GM12878 (cell line): ENCODE results near the gene HERC2. TPM values are rescaled to one million over a fixed set of nuclear protein-coding genes. Genes with fewer than 3 reads are reported as not detected.
A peak's percentile ranks its signal among the peaks of the same experiment; 100 is the strongest.

Source experiments
- ATAC-seq: fragments of 200-7000 bp; cut with Tn5 transposase; 3 replicates; pipeline ENCODE4 v1.9.1; 2020; ENCODE audit warnings: mild to moderate bottlenecking, moderate library complexity
- BruUV-seq: library from RNA; stranded (reverse); fragments of 400-500 nt; replicated peaks from 2 replicates; lab custom pipeline; 2021; lab: Mats Ljungman, UMichigan
- CTCF ChIA-PET: fragments of 300-600 bp; sonication (Branson Sonifier 250); formaldehyde crosslinking; extraction: SDS; loops from one replicate; lab custom pipeline; 2021; ENCODE audit warnings: inconsistent platforms; lab: Yijun Ruan, JAX
- POLR2A ChIA-PET: fragments of 350-600 bp; formaldehyde crosslinking; extraction: SDS; loops from one replicate; lab custom pipeline; 2021; ENCODE audit warnings: inconsistent platforms; lab: Charles Lee
- RAD21 ChIA-PET: fragments of 300-600 bp; sonication (Branson Sonifier 250); formaldehyde crosslinking; loops from one replicate; lab custom pipeline; 2023; ENCODE audit warnings: antibody characterized with exemption; ENCODE audit not compliant: unreplicated experiment; lab: Charles Lee
- SMC1A ChIA-PET: fragments of 300-600 bp; sonication (Branson Sonifier 250); formaldehyde crosslinking; loops from one replicate; lab custom pipeline; 2023; ENCODE audit not compliant: unreplicated experiment, uncharacterized antibody; lab: Charles Lee
- DNase-seq: peaks from one replicate; pipeline ENCODE4 v3.0.0-alpha.2; 2011; ENCODE audit warnings: low read depth, low spot score
- FAIRE-seq: peaks from 3 replicates; lab custom pipeline; 2011; peaks lifted over from hg19 to GRCh38; lab: Jason Lieb, UNC
- H2AFZ ChIP-seq: 2 replicates; pipeline ENCODE4 v1.6.0; 2011; ENCODE audit warnings: low read depth, low read length, control low read depth; ENCODE audit not compliant: control insufficient read depth
- H3K27ac ChIP-seq: 2 replicates; pipeline ENCODE4 v1.5.1; 2011; ENCODE audit warnings: control low read depth; ENCODE audit not compliant: control insufficient read depth, insufficient read depth
- H3K27me3 ChIP-seq, 2 experiments: replicated peaks in 1 of 2; 2 replicates each; pipeline versions ENCODE4 v1.6.0 to v1.6.1; 2011; ENCODE audit warnings: low read length in 1 of 2; ENCODE audit not compliant: control insufficient read depth in 2 of 2, insufficient read depth in 2 of 2
- H3K36me3 ChIP-seq, 2 experiments: 2 replicates each; pipeline ENCODE4 v1.5.1; 2011; ENCODE audit warnings: low read length in 1 of 2; ENCODE audit not compliant: control insufficient read depth in 2 of 2, insufficient read depth in 2 of 2
- H3K4me1 ChIP-seq: 2 replicates; pipeline ENCODE4 v1.6.1; 2011; ENCODE audit warnings: mild to moderate bottlenecking, low read length, moderate library complexity, mixed read lengths; ENCODE audit not compliant: control insufficient read depth, insufficient read depth
- H3K4me2 ChIP-seq: 2 replicates; pipeline ENCODE4 v1.6.0; 2011; ENCODE audit warnings: control low read depth; ENCODE audit not compliant: control insufficient read depth, insufficient read depth
- H3K4me3 ChIP-seq: fragments of 200-600 bp; sonication (generic); 2 replicates; pipeline ENCODE4 v1.5.1; 2016
- H3K79me2 ChIP-seq: 2 replicates; pipeline ENCODE4 v1.6.0; 2011; ENCODE audit warnings: low read length; ENCODE audit not compliant: control insufficient read depth, insufficient read depth
- H3K9ac ChIP-seq: 2 replicates; pipeline ENCODE4 v1.8.0; 2011; ENCODE audit warnings: low read length, control low read depth, mixed read lengths; ENCODE audit not compliant: control insufficient read depth, insufficient read depth
- H3K9me3 ChIP-seq: replicated peaks from 3 replicates; pipeline ENCODE4 v1.5.1; 2011; ENCODE audit warnings: mild to moderate bottlenecking, low read length; ENCODE audit not compliant: control insufficient read depth, insufficient read depth
- H4K20me1 ChIP-seq: 2 replicates; pipeline ENCODE4 v1.6.0; 2011; ENCODE audit not compliant: control insufficient read depth, insufficient read depth
- CBX5 ChIP-seq: sonication (generic); IDR thresholded peaks from 2 replicates; pipeline ENCODE4 v1.6.1; 2016; ENCODE audit warnings: low read depth, moderate library complexity, mild to moderate bottlenecking, inconsistent platforms
- IRF4 ChIP-seq: IDR thresholded peaks from 2 replicates; pipeline ENCODE4 v1.6.1; 2011; ENCODE audit warnings: low read depth, low read length
- JUNB ChIP-seq: IDR thresholded peaks from 2 replicates; pipeline ENCODE4 v1.6.1; 2016; ENCODE audit warnings: antibody characterized with exemption, mild to moderate bottlenecking
- NFYA ChIP-seq: IDR thresholded peaks from 2 replicates; pipeline ENCODE4 v1.6.1; 2011; ENCODE audit warnings: low read depth, mild to moderate bottlenecking, low read length, improper control_type of control experiment, borderline replicate concordance
- POLR2A ChIP-seq: IDR thresholded peaks from 2 replicates; pipeline ENCODE4 v1.6.1; 2011; ENCODE audit warnings: low read depth, mild to moderate bottlenecking, low read length
- SPI1 ChIP-seq: IDR thresholded peaks from 2 replicates; pipeline ENCODE4 v1.6.1; 2011; ENCODE audit warnings: low read depth, mild to moderate bottlenecking, low read length, moderate library complexity, borderline replicate concordance; ENCODE audit not compliant: insufficient read depth
- SRF ChIP-seq, 2 experiments: IDR thresholded peaks; 2 replicates each; pipeline ENCODE4 v1.6.1; 2011; ENCODE audit warnings: low read depth in 2 of 2, low read length in 2 of 2, mild to moderate bottlenecking in 1 of 2, moderate library complexity in 1 of 2
- TARDBP ChIP-seq: IDR thresholded peaks from 2 replicates; pipeline ENCODE4 v1.6.1; 2016; ENCODE audit warnings: borderline replicate concordance
- TCF7 ChIP-seq: IDR thresholded peaks from 2 replicates; pipeline ENCODE4 v1.6.1; 2014; ENCODE audit warnings: antibody characterized with exemption, borderline replicate concordance
- WRNIP1 ChIP-seq: IDR thresholded peaks from 2 replicates; pipeline ENCODE4 v1.6.1; 2011; ENCODE audit warnings: low read depth, low read length, improper control_type of control experiment, borderline replicate concordance
- YY1 ChIP-seq: IDR thresholded peaks from 2 replicates; pipeline ENCODE4 v1.6.1; 2011; ENCODE audit warnings: low read depth, mild to moderate bottlenecking, low read length
- ZBED1 ChIP-seq: IDR thresholded peaks from 2 replicates; pipeline ENCODE4 v1.6.1; 2016; ENCODE audit warnings: borderline replicate concordance
- ZNF274 ChIP-seq: IDR thresholded peaks from one replicate; pipeline ENCODE4 v1.8.0; 2011; ENCODE audit not compliant: insufficient read length, insufficient read depth
- WGBS: methylation state at CpG from one replicate; pipeline ENCODE4 v1.1.6; 2016; ENCODE audit warnings: low lambda C conversion rate; ENCODE audit not compliant: insufficient replicate concordance, insufficient coverage; ENCODE audit errors: missing lambda C conversion rate; 5-methylcytosine and 5-hydroxymethylcytosine counted together
- in situ Hi-C: fragments of 300-500 bp; cut with MboI; formaldehyde crosslinking; loops from 9 replicates; pipeline ENCODE4 v1.14.3; 2018; ENCODE audit warnings: mixed read lengths
- intact Hi-C: fragments of 100-400 bp; cut with micrococcal nuclease; formaldehyde crosslinking; loops from one replicate; pipeline ENCODE4 v1.14.2; 2022; ENCODE audit not compliant: unreplicated experiment
- polyA plus RNA-seq, 11 experiments: library from polyadenylated mRNA; depleted of rRNA in 4 of 11; unstranded in 6 of 11; stranded (reverse) in 5 of 11; fragments of >200 nt; fragmentation: Nextera tagmentation in 4 of 11; fragmentation: Illumina TruSeq in 1 of 11; extraction: Ambion mirVana in 4 of 11; extraction: Trizol in 1 of 11; gene quantifications; 1 replicate in 1 of 11; 2 replicates in 10 of 11; pipeline versions ENCODE4 v1.2.1 to v1.2.3, GENCODE V29; 2011 to 2016; ENCODE audit warnings: inconsistent platforms in 2 of 11, missing spikeins in 2 of 11, low read depth in 1 of 11
- total RNA-seq, 4 experiments: library from RNA; depleted of rRNA in 3 of 4; stranded (reverse); fragments of >200 nt in 3 of 4; fragmentation: Illumina TruSeq in 1 of 4; extraction: Trizol in 1 of 4; gene quantifications; 2 replicates each; pipeline versions ENCODE4 v1.2.1 to v1.2.3, GENCODE V29; 2013 to 2021
- TF ChIP-seq, protein P1 (sequence below): fragments of 450-650 bp; IDR thresholded peaks from 2 replicates; pipeline ENCODE4 v1.6.1; 2017; ENCODE audit warnings: mild to moderate bottlenecking, moderate library complexity
- TF ChIP-seq, protein P2 (sequence below): fragments of 150-350 bp; IDR thresholded peaks from 2 replicates; pipeline ENCODE4 v1.6.1; 2014; ENCODE audit warnings: mild to moderate bottlenecking, low read depth, low read length
- TF ChIP-seq, protein P3 (sequence below): fragments of 450-650 bp; IDR thresholded peaks from 2 replicates; pipeline ENCODE4 v1.6.1; 2016; ENCODE audit warnings: mild to moderate bottlenecking

Gene HERC2
- total and polyA plus RNA-seq, 10 of the 15 experiments (the other 5 are each of a cell fraction or from before 2014, with no cell fraction given) = 6.1 to 39.0 (median 24.0) TPM

DNA sequence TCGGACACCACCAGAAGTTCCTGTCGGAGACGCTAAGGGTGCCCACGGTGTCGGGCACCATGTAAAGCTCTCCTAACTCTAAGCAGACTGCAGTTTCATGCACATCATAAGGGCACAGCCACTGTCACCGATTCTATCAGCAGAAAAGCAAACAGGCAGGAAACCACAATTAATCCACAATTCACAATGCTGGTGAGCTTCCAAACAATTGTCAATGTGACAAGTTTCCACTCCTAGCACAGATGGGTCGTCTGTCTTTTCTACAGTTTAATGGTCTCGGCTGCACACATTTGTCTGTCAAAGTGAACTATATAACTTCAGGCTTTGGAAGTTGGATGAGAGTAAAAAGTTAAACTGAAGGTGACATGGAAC lies 214.1 kb downstream of the HERC2 start:
- ChIA-PET CTCF (interaction anchor here (1.2 kb wide), 1 partner anchor 18 kb away, joined by 4 read pairs; no protein-coding TSS in a partner anchor), SMC1A (interaction anchor here (0.5 kb wide), 1 partner anchor 18 kb away, joined by 3 read pairs; no protein-coding TSS in a partner anchor)
- H2AFZ ChIP-seq = no peak overlapping the region
- TF ChIP-seq SRF (IDR thresholded peaks at IDR 0.05; ENCODE audit: low read depth in 2 of 2, low read length in 2 of 2) (no peak), YY1 (no peak), ZNF274 (no peak), NFYA (no peak), POLR2A (no peak), SPI1 (no peak), ZBED1 (no peak), TARDBP (no peak), JUNB (no peak), TCF7 (no peak), WRNIP1 (no peak), CBX5 (no peak), IRF4 (no peak)
- TF ChIP-seq, protein P1, sequence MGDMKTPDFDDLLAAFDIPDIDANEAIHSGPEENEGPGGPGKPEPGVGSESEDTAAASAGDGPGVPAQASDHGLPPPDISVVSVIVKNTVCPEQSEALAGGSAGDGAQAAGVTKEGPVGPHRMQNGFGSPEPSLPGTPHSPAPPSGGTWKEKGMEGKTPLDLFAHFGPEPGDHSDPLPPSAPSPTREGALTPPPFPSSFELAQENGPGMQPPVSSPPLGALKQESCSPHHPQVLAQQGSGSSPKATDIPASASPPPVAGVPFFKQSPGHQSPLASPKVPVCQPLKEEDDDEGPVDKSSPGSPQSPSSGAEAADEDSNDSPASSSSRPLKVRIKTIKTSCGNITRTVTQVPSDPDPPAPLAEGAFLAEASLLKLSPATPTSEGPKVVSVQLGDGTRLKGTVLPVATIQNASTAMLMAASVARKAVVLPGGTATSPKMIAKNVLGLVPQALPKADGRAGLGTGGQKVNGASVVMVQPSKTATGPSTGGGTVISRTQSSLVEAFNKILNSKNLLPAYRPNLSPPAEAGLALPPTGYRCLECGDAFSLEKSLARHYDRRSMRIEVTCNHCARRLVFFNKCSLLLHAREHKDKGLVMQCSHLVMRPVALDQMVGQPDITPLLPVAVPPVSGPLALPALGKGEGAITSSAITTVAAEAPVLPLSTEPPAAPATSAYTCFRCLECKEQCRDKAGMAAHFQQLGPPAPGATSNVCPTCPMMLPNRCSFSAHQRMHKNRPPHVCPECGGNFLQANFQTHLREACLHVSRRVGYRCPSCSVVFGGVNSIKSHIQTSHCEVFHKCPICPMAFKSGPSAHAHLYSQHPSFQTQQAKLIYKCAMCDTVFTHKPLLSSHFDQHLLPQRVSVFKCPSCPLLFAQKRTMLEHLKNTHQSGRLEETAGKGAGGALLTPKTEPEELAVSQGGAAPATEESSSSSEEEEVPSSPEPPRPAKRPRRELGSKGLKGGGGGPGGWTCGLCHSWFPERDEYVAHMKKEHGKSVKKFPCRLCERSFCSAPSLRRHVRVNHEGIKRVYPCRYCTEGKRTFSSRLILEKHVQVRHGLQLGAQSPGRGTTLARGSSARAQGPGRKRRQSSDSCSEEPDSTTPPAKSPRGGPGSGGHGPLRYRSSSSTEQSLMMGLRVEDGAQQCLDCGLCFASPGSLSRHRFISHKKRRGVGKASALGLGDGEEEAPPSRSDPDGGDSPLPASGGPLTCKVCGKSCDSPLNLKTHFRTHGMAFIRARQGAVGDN = no peak
- TF ChIP-seq, protein P2, sequence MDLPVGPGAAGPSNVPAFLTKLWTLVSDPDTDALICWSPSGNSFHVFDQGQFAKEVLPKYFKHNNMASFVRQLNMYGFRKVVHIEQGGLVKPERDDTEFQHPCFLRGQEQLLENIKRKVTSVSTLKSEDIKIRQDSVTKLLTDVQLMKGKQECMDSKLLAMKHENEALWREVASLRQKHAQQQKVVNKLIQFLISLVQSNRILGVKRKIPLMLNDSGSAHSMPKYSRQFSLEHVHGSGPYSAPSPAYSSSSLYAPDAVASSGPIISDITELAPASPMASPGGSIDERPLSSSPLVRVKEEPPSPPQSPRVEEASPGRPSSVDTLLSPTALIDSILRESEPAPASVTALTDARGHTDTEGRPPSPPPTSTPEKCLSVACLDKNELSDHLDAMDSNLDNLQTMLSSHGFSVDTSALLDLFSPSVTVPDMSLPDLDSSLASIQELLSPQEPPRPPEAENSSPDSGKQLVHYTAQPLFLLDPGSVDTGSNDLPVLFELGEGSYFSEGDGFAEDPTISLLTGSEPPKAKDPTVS = no peak
- TF ChIP-seq, protein P3, sequence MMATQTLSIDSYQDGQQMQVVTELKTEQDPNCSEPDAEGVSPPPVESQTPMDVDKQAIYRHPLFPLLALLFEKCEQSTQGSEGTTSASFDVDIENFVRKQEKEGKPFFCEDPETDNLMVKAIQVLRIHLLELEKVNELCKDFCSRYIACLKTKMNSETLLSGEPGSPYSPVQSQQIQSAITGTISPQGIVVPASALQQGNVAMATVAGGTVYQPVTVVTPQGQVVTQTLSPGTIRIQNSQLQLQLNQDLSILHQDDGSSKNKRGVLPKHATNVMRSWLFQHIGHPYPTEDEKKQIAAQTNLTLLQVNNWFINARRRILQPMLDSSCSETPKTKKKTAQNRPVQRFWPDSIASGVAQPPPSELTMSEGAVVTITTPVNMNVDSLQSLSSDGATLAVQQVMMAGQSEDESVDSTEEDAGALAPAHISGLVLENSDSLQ = no peak
- TF ChIP-seq, all 136 proteins: peak for 0
- H3K4me3 ChIP-seq = no peak overlapping the region
- peaks cover 4 to 7% of the 10 kb centered on the region in 2 experiments; a peak in 2 of 4 replicates for H3K36me3 ChIP-seq
- FAIRE-seq = no peak
- H3K9me3 ChIP-seq = no peaks in the 10 kb centered on the region
- ChIA-PET POLR2A (no interaction called here), RAD21 (no interaction called here)
- intact Hi-C loops = no loop called here
- no peaks in the 10 kb centered on the region for H3K79me2 ChIP-seq
- no peak overlapping the region for H3K4me2 ChIP-seq
- H4K20me1 ChIP-seq = no peaks in the 10 kb centered on the region
- WGBS = 28% methylated on average over 8 of the region's 8 CpGs
- H3K27ac ChIP-seq = no peak overlapping the region
- no peak for DNase-seq
- in situ Hi-C loops = no loop called here
- H3K27me3 ChIP-seq = peaks cover 3% of the 10 kb centered on the region in 2 experiments; a peak in 1 of 4 replicates
- no TSS peak for BruUV-seq
- H3K4me1 ChIP-seq = no peaks in the 10 kb centered on the region
- peak; percentile 25; the same call in 2 of the 3 replicates for ATAC-seq
- no peak overlapping the region for H3K9ac ChIP-seq
